Endodermal cell (in vitro differentiated cells): Measurements from ENCODE around the gene ADGRG6. TPM values are rescaled to one million over a fixed set of nuclear protein-coding genes. Genes with fewer than 3 reads are reported as not detected.

Experiments used
- DNase-seq: peaks from one replicate; pipeline ENCODE4 v3.0.0-alpha.2; 2017
- H3K27ac ChIP-seq: 2 replicates; pipeline ENCODE4 v1.5.1; 2013; ENCODE audit warnings: mild to moderate bottlenecking, low read depth, low read length, moderate library complexity
- H3K27me3 ChIP-seq: 2 replicates; pipeline ENCODE4 v1.6.1; 2013; ENCODE audit warnings: mild to moderate bottlenecking, low read length, moderate library complexity; ENCODE audit not compliant: insufficient read depth, control insufficient read depth, poor library complexity, severe bottlenecking
- H3K36me3 ChIP-seq: 2 replicates; pipeline ENCODE4 v1.7.0; 2013; ENCODE audit warnings: mild to moderate bottlenecking, low read length, moderate library complexity; ENCODE audit not compliant: control insufficient read depth, insufficient read depth
- H3K4me1 ChIP-seq: one replicate; pipeline ENCODE4 v1.7.0; 2013; ENCODE audit warnings: low read length; ENCODE audit not compliant: control insufficient read depth, insufficient read depth
- H3K4me3 ChIP-seq: 2 replicates; pipeline ENCODE4 v1.5.1; 2013; ENCODE audit warnings: mild to moderate bottlenecking, low read length, moderate library complexity
- H3K9ac ChIP-seq: 2 replicates; pipeline ENCODE4 v1.6.1; 2013; ENCODE audit warnings: mild to moderate bottlenecking, low read length, moderate library complexity; ENCODE audit not compliant: poor library complexity, severe bottlenecking; ENCODE audit errors: extremely low read depth
- H3K9me3 ChIP-seq: 2 replicates; pipeline ENCODE4 v1.6.1; 2013; ENCODE audit warnings: mild to moderate bottlenecking, low read length, moderate library complexity; ENCODE audit not compliant: control insufficient read depth
- H3K27ac Mint-ChIP-seq: 2 replicates; pipeline ENCODE4 v1.8.0; 2020; ENCODE audit warnings: mixed read lengths
- H3K27me3 Mint-ChIP-seq: 2 replicates; pipeline ENCODE4 v1.8.0; 2021; ENCODE audit warnings: mild to moderate bottlenecking, mixed read lengths; ENCODE audit not compliant: insufficient read depth
- H3K36me3 Mint-ChIP-seq: 2 replicates; pipeline ENCODE4 v1.8.0; 2020; ENCODE audit warnings: low read depth, mixed read lengths
- H3K4me1 Mint-ChIP-seq: 2 replicates; pipeline ENCODE4 v1.8.0; 2020; ENCODE audit warnings: mixed read lengths
- H3K4me3 Mint-ChIP-seq: 2 replicates; pipeline ENCODE4 v1.8.0; 2020; ENCODE audit warnings: mild to moderate bottlenecking, moderate library complexity, mixed read lengths
- H3K9me3 Mint-ChIP-seq: 2 replicates; pipeline ENCODE4 v1.8.0; 2020; ENCODE audit warnings: mild to moderate bottlenecking, mixed read lengths
- CTCF ChIP-seq: fragments of 200-600 bp; sonication (generic); conservative IDR thresholded peaks from 2 replicates; pipeline ENCODE4 v1.5.0; 2021; ENCODE audit warnings: antibody characterized with exemption, mild to moderate bottlenecking
- WGBS, 2 experiments: methylation state at CpG; one replicate each; pipeline versions ENCODE4 v1.1.5 to v1.1.7; 2013; ENCODE audit warnings: missing lambda C conversion rate in 2 of 2, mixed read lengths in 1 of 2; ENCODE audit not compliant: insufficient coverage in 1 of 2, insufficient read length in 1 of 2; 5-methylcytosine and 5-hydroxymethylcytosine counted together
- total RNA-seq, 2 donors: library from RNA; stranded (reverse); fragmentation: NEBNext Ultra II Directional in 1 of 2; extraction: Animal tissue kit (Norgen Biotek cat#: 25700) in 1 of 2; gene quantifications; 2 replicates in 1 of 2; 3 replicates in 1 of 2; pipeline ENCODE4 v1.2.1, GENCODE V29; 2021

ADGRG6 gene
- total RNA-seq, 2 donors from 2014 or later, result 20.4 to 26.8 TPM

DNA sequence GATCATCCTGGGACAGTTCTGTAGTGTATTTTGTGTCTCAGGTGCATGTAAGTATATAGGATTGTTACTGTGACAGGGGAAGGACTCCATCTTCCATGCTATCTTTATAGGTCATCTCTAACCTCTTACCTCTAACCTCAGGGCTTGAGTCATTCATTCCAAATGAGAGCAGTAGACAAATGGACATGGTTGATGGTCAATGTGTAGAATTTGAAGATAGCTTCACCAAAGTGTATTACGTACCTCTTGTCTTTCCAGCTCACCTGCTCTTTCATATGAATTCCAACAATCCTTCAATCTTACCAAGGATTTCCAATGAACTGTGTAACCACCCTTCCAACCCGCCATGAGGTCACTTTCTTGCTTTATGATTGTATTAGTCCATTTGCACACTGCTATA lies 8.7 kb upstream of the ADGRG6 start:
- H3K27ac ChIP-seq, result no peak overlapping the region
- Mint-ChIP-seq H3K27me3 (no peaks in the 10 kb centered on the region), H3K36me3 (no peaks in the 10 kb centered on the region), H3K4me3 (no peak overlapping the region), H3K27ac (no peak overlapping the region), H3K4me1 (peaks cover 2% of the 10 kb centered on the region), H3K9me3 (no peaks in the 10 kb centered on the region)
- no peak for DNase-seq
- no peak overlapping the region for H3K9ac ChIP-seq
- TF ChIP-seq CTCF, result no peak
- H3K4me3 ChIP-seq, result no peak overlapping the region
- no peaks in the 10 kb centered on the region for H3K27me3 ChIP-seq
- no peaks in the 10 kb centered on the region for H3K36me3 ChIP-seq
- 91% methylated on average over 2 of the region's 2 CpGs; no CpG with 5 or more reads in 1 of the 2 experiments for WGBS, 2 experiments
- H3K4me1 ChIP-seq, result no peaks in the 10 kb centered on the region
- H3K9me3 ChIP-seq, result no peaks in the 10 kb centered on the region

GRCh38 chr6:142294679-142295078 lies 7.1 kb upstream of the ADGRG6 start:
- no peak overlapping the region for H3K27ac Mint-ChIP-seq
- H3K4me3 Mint-ChIP-seq, result no peak overlapping the region
- H3K36me3 Mint-ChIP-seq, result no peaks in the 10 kb centered on the region
- Histone ChIP-seq H3K9ac (no peak overlapping the region), H3K4me1 (no peaks in the 10 kb centered on the region), H3K27me3 (no peaks in the 10 kb centered on the region), H3K27ac (no peak overlapping the region), H3K4me3 (no peak overlapping the region), H3K9me3 (no peaks in the 10 kb centered on the region), H3K36me3 (no peaks in the 10 kb centered on the region)
- peaks cover 3% of the 10 kb centered on the region for H3K4me1 Mint-ChIP-seq
- WGBS, 2 experiments, result 77 to 88% methylated on average over 1 of the region's 1 CpG
- no peaks in the 10 kb centered on the region for H3K27me3 Mint-ChIP-seq
- no peak for TF ChIP-seq CTCF
- no peaks in the 10 kb centered on the region for H3K9me3 Mint-ChIP-seq
- no peak for DNase-seq

- H3K4me1 ChIP-seq, result no peaks in the 10 kb centered on the region
- no peaks in the 10 kb centered on the region for H3K36me3 Mint-ChIP-seq
- no peak overlapping the region for H3K27ac ChIP-seq
- no peak overlapping the region for H3K4me3 Mint-ChIP-seq
- peaks cover 7% of the 10 kb centered on the region for H3K4me1 Mint-ChIP-seq
- peaks cover 14% of the 10 kb centered on the region for H3K27me3 Mint-ChIP-seq
- no peak overlapping the region for H3K27ac Mint-ChIP-seq
- no peaks in the 10 kb centered on the region for H3K36me3 ChIP-seq
- WGBS, 2 experiments, result 90% methylated on average over 2 of the region's 2 CpGs
- TF ChIP-seq CTCF, result no peak
- H3K27me3 ChIP-seq, result peaks cover 16% of the 10 kb centered on the region
- H3K9ac ChIP-seq, result no peak overlapping the region
- no peak for DNase-seq
- no peaks in the 10 kb centered on the region for H3K9me3 Mint-ChIP-seq
- H3K9me3 ChIP-seq, result no peaks in the 10 kb centered on the region
- no peak overlapping the region for H3K4me3 ChIP-seq
These were observed 4.7 kb upstream of the ADGRG6 start for GRCh38 chr6:142296975-142297604.
